Caco-2 (cell line): ENCODE results near the gene ALKBH5. TPM values are rescaled to one million over a fixed set of nuclear protein-coding genes. Genes with fewer than 3 reads are reported as not detected.

Source experiments
- BruUV-seq: library from RNA; stranded (reverse); fragments of 400-500 nt; replicated peaks from 2 replicates; lab custom pipeline; 2021; lab: Mats Ljungman, UMichigan
- CTCF ChIA-PET: fragments of 300-600 bp; sonication (Branson Sonifier 250); formaldehyde crosslinking; loops from one replicate; lab custom pipeline; 2022; ENCODE audit warnings: antibody characterized with exemption; lab: Charles Lee
- POLR2A ChIA-PET: fragments of 300-600 bp; sonication (Branson Sonifier 250); formaldehyde crosslinking; loops from one replicate; lab custom pipeline; 2022; ENCODE audit warnings: antibody characterized with exemption; lab: Charles Lee
- DNase-seq, 2 experiments: peaks; one replicate each; pipeline versions ENCODE4 v3.0.0 to v3.0.0-alpha.2; 2020 to 2022
- H3K27me3 ChIP-seq: replicated peaks from 2 replicates; pipeline ENCODE4 v1.6.0; 2011; ENCODE audit warnings: low read length; ENCODE audit not compliant: control insufficient read depth, insufficient read depth
- H3K36me3 ChIP-seq: 2 replicates; pipeline ENCODE4 v1.5.1; 2011; ENCODE audit warnings: low read length; ENCODE audit not compliant: control insufficient read depth, insufficient read depth
- H3K4me1 ChIP-seq: fragments of 250-450 bp; sonication (Bioruptor Pico); 2 replicates; pipeline ENCODE4 v1.5.1; 2020; ENCODE audit warnings: mild to moderate bottlenecking
- H3K4me3 ChIP-seq: 2 replicates; pipeline ENCODE4 v1.5.1; 2011; ENCODE audit warnings: low read depth, mild to moderate bottlenecking, control low read depth, low read length
- H3K9me3 ChIP-seq: fragments of 250-450 bp; sonication (Bioruptor Pico); 2 replicates; pipeline ENCODE4 v1.5.1; 2020; ENCODE audit warnings: mild to moderate bottlenecking, moderate library complexity
- H3K27ac Mint-ChIP-seq: one replicate; pipeline ENCODE4 v1.8.0; 2022; ENCODE audit warnings: mixed read lengths; ENCODE audit not compliant: unreplicated experiment
- H3K27me3 Mint-ChIP-seq: one replicate; pipeline ENCODE4 v1.8.0; 2022; ENCODE audit warnings: mixed read lengths; ENCODE audit not compliant: insufficient read depth, unreplicated experiment
- H3K36me3 Mint-ChIP-seq: one replicate; pipeline ENCODE4 v1.8.0; 2022; ENCODE audit warnings: mild to moderate bottlenecking, mixed read lengths; ENCODE audit not compliant: insufficient read depth, unreplicated experiment
- H3K4me1 Mint-ChIP-seq: one replicate; pipeline ENCODE4 v1.8.0; 2022; ENCODE audit warnings: low read depth, mixed read lengths; ENCODE audit not compliant: unreplicated experiment
- H3K4me3 Mint-ChIP-seq: one replicate; pipeline ENCODE4 v1.8.0; 2022; ENCODE audit warnings: mild to moderate bottlenecking, moderate library complexity, mixed read lengths; ENCODE audit not compliant: unreplicated experiment
- H3K9me3 Mint-ChIP-seq: one replicate; pipeline ENCODE4 v1.8.0; 2022; ENCODE audit warnings: mixed read lengths; ENCODE audit not compliant: unreplicated experiment
- CTCF ChIP-seq, 2 experiments: fragments of 200-600 bp in 1 of 2; IDR thresholded peaks; 1 replicate in 1 of 2; 2 replicates in 1 of 2; pipeline versions ENCODE4 v1.5.1 to v1.8.0; 2011 to 2022; ENCODE audit warnings: antibody characterized with exemption in 1 of 2, control low read depth in 1 of 2, inconsistent platforms in 1 of 2, low read depth in 1 of 2, low read length in 1 of 2, mild to moderate bottlenecking in 1 of 2, moderate library complexity in 1 of 2; ENCODE audit not compliant: insufficient read depth in 1 of 2, severe bottlenecking in 1 of 2, unreplicated experiment in 1 of 2
- intact Hi-C: fragments of 100-400 bp; cut with micrococcal nuclease; formaldehyde crosslinking; loops from one replicate; pipeline ENCODE4 v1.10.0; 2022; ENCODE audit not compliant: unreplicated experiment
- total RNA-seq: library from RNA; stranded (reverse); gene quantifications from 2 replicates; pipeline ENCODE4 v1.2.3, GENCODE V29; 2022

Gene ALKBH5
- total RNA-seq, 1 experiment from 2014 or later: 101 TPM

GRCh38 chr17:18185832-18186626, 2.4 kb downstream of the ALKBH5 start:
- no peak for DNase-seq
- peak overlapping the region; percentile 23 for H3K27ac Mint-ChIP-seq
- H3K4me3 Mint-ChIP-seq: peak overlapping the region; percentile 85
- ChIA-PET CTCF (no interaction called here), POLR2A (no interaction called here)
- no peak for TF ChIP-seq CTCF (IDR thresholded peaks at IDR 0.05; ENCODE audit: insufficient read depth in 1 of 2, low read depth in 1 of 2, low read length in 1 of 2, severe bottlenecking in 1 of 2, unreplicated experiment in 1 of 2)
- Histone ChIP-seq H3K4me1 (peaks cover 37% of the 10 kb centered on the region), H3K4me3 (peak overlapping the region; percentile 75), H3K9me3 (no peaks in the 10 kb centered on the region), H3K27me3 (no peaks in the 10 kb centered on the region), H3K36me3 (peaks cover 13% of the 10 kb centered on the region)
- intact Hi-C loops: loop anchor here (2.0 kb wide), 1 partner anchor 129 kb away; the partner anchor contains the start of genes SMCR8 and TOP3A
- H3K4me1 Mint-ChIP-seq: peaks cover 26% of the 10 kb centered on the region
- H3K9me3 Mint-ChIP-seq: no peaks in the 10 kb centered on the region
- peaks cover 62% of the 10 kb centered on the region for H3K36me3 Mint-ChIP-seq
- no peaks in the 10 kb centered on the region for H3K27me3 Mint-ChIP-seq
- no TSS peak for BruUV-seq

GRCh38 chr17:18186627-18186982, 3.0 kb downstream of the ALKBH5 start:
- Mint-ChIP-seq H3K4me3 (peak overlapping the region; percentile 85), H3K27me3 (no peaks in the 10 kb centered on the region), H3K4me1 (peaks cover 26% of the 10 kb centered on the region), H3K27ac (peak overlapping the region; percentile 23), H3K9me3 (no peaks in the 10 kb centered on the region), H3K36me3 (peaks cover 66% of the 10 kb centered on the region)
- peaks cover 13% of the 10 kb centered on the region for H3K36me3 ChIP-seq
- TF ChIP-seq CTCF (IDR thresholded peaks at IDR 0.05; ENCODE audit: insufficient read depth in 1 of 2, low read depth in 1 of 2, low read length in 1 of 2, severe bottlenecking in 1 of 2, unreplicated experiment in 1 of 2): no peak
- no peaks in the 10 kb centered on the region for H3K27me3 ChIP-seq
- DNase-seq: no peak
- intact Hi-C loops: no loop called here
- ChIA-PET CTCF (no interaction called here), POLR2A (no interaction called here)
- no TSS peak for BruUV-seq
- H3K4me1 ChIP-seq: peaks cover 37% of the 10 kb centered on the region
- H3K4me3 ChIP-seq: peak overlapping the region; percentile 75; the same call in 1 of the 2 replicates
- H3K9me3 ChIP-seq: no peaks in the 10 kb centered on the region

- POLR2A ChIA-PET: no interaction called here
- Mint-ChIP-seq H3K4me1 (peaks cover 26% of the 10 kb centered on the region), H3K36me3 (peaks cover 66% of the 10 kb centered on the region), H3K4me3 (peak overlapping the region; percentile 85), H3K9me3 (no peaks in the 10 kb centered on the region), H3K27ac (peak overlapping the region; percentile 18), H3K27me3 (no peaks in the 10 kb centered on the region)
- no peaks in the 10 kb centered on the region for H3K27me3 ChIP-seq
- H3K36me3 ChIP-seq: peaks cover 13% of the 10 kb centered on the region
- H3K4me3 ChIP-seq: no peak overlapping the region
- DNase-seq: no peak
- CTCF ChIA-PET: no interaction called here
- peaks cover 34% of the 10 kb centered on the region for H3K4me1 ChIP-seq
- TF ChIP-seq CTCF (IDR thresholded peaks at IDR 0.05; ENCODE audit: insufficient read depth in 1 of 2, low read depth in 1 of 2, low read length in 1 of 2, severe bottlenecking in 1 of 2, unreplicated experiment in 1 of 2): no peak
- BruUV-seq: no TSS peak
- no peaks in the 10 kb centered on the region for H3K9me3 ChIP-seq
- intact Hi-C loops: no loop called here
Observed at GRCh38 chr17:18187226-18187625, 3.6 kb downstream of the ALKBH5 start.
